Thyroid gland (tissue), 4 donors: ENCODE results near the gene BACH1. TPM values are rescaled to one million over a fixed set of nuclear protein-coding genes. Genes with fewer than 3 reads are reported as not detected.

Source experiments
- DNase-seq, 2 donors: peaks; one replicate each; pipeline ENCODE4 v3.0.0-alpha.2; 2019
- H3K27ac ChIP-seq, 3 donors: fragments of 200-600 bp; sonication (generic); 1 replicate in 2 of 3; 2 replicates in 1 of 3; pipeline ENCODE4 v1.5.1; 2016 to 2019; ENCODE audit warnings: mild to moderate bottlenecking in 1 of 3, moderate library complexity in 1 of 3
- H3K27me3 ChIP-seq: fragments of 200-600 bp; sonication (generic); one replicate; pipeline ENCODE4 v1.5.1; 2019
- H3K36me3 ChIP-seq, 2 donors: fragments of 200-600 bp; sonication (generic); one replicate each; pipeline ENCODE4 v1.5.1; 2016 to 2019
- H3K4me1 ChIP-seq, 2 donors: fragments of 200-600 bp; sonication (generic); one replicate each; pipeline ENCODE4 v1.5.1; 2017 to 2019
- H3K4me3 ChIP-seq, 3 donors: fragments of 200-600 bp; sonication (generic); replicated peaks in 1 of 3; 1 replicate in 2 of 3; 2 replicates in 1 of 3; pipeline ENCODE4 v1.5.1; 2016; ENCODE audit warnings: mild to moderate bottlenecking in 1 of 3
- H3K9me3 ChIP-seq: fragments of 200-600 bp; sonication (generic); one replicate; pipeline ENCODE4 v1.5.1; 2017
- CTCF ChIP-seq, 6 experiments: fragments of 200-600 bp in 3 of 6; fragments of 450-650 bp in 3 of 6; sonication (generic) in 3 of 6; IDR thresholded peaks; one replicate each; pipeline ENCODE4 v1.5.1; 2016 to 2019; ENCODE audit warnings: antibody characterized with exemption in 6 of 6, mild to moderate bottlenecking in 2 of 6, inconsistent platforms in 1 of 6, moderate library complexity in 1 of 6
- POLR2A ChIP-seq, 2 donors: fragments of 450-650 bp; IDR thresholded peaks; one replicate each; pipeline ENCODE4 v1.6.1; 2017; ENCODE audit warnings: antibody characterized with exemption in 2 of 2, mild to moderate bottlenecking in 2 of 2, moderate library complexity in 1 of 2
- whole genome bisulfite sequencing, 2 donors: methylation state at CpG; one replicate each; pipeline ENCODE4 v1.1.5; 2017; 5-methylcytosine and 5-hydroxymethylcytosine counted together
- intact Hi-C: fragments of 100-400 bp; cut with DNase I; formaldehyde crosslinking; loops from one replicate; pipeline ENCODE4 v1.15.1; 2023
- total RNA-seq, 4 donors: library from RNA; depleted of rRNA; stranded (reverse); fragments of >200 nt; gene quantifications; one replicate each; pipeline ENCODE4 v1.2.3, GENCODE V29; 2016

BACH1 gene
- total RNA-seq, 4 donors from 2014 or later: 36.3 to 89.9 (median 64.9) TPM

- Histone ChIP-seq H3K4me3 (no peak overlapping the region), H3K4me1 (peaks cover 4 to 5% of the 10 kb centered on the region in 2 donors), H3K27ac (no peak overlapping the region), H3K36me3 (no peaks in the 10 kb centered on the region), H3K9me3 (no peaks in the 10 kb centered on the region), H3K27me3 (no peaks in the 10 kb centered on the region)
- no peak for DNase-seq
- 87 to 90% methylated on average over 9 of the region's 9 CpGs for WGBS, 2 donors
- intact Hi-C loops: loop anchor here (10.0 kb wide), 1 partner anchor 50 kb away; no protein-coding TSS in a partner anchor
- no peak for TF ChIP-seq CTCF (IDR thresholded peaks at IDR 0.05)
- TF ChIP-seq POLR2A (IDR thresholded peaks at IDR 0.05): no peak
Measured at GRCh38 chr21:29295066-29295650, 3.6 kb upstream of the BACH1 start.

DNA sequence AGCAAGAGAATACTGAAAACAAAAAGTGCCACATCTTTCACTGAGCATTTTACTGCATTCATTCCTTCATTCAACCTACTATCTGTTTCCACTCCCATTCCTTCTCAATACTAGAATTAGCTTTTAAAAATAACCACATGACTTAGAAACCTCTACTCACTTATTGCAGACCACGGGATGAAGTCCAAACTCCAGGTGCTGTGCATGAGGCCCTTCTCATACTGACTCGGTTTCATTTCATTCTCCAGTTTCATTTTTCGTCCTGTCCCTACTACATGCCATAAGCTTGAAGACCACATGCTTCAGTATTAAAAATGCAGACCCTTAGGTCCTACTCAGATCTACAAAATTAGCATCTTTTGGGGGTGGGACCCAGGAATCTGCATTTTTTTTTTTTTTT, 2.3 kb upstream of the BACH1 start:
- DNase-seq: no peak
- TF ChIP-seq CTCF (IDR thresholded peaks at IDR 0.05) (no peak), POLR2A (IDR thresholded peaks at IDR 0.05) (no peak)
- intact Hi-C loops: loop anchor here (10.0 kb wide), 1 partner anchor 48 kb away; no protein-coding TSS in a partner anchor
- peaks cover 17 to 18% of the 10 kb centered on the region in 2 donors for H3K4me1 ChIP-seq
- H3K9me3 ChIP-seq: no peaks in the 10 kb centered on the region
- no peaks in the 10 kb centered on the region for H3K27me3 ChIP-seq
- H3K4me3 ChIP-seq: no peak overlapping the region
- H3K27ac ChIP-seq: no peak overlapping the region
- 89 to 93% methylated on average over 3 of the region's 3 CpGs for WGBS, 2 donors
- no peaks in the 10 kb centered on the region for H3K36me3 ChIP-seq

- no peak for DNase-seq
- intact Hi-C loops: loop anchor here (10.0 kb wide), 1 partner anchor 47 kb away; no protein-coding TSS in a partner anchor
- Histone ChIP-seq H3K27me3 (no peaks in the 10 kb centered on the region), H3K36me3 (no peaks in the 10 kb centered on the region), H3K4me3 (peak overlapping the region in 2 of 3 donors; percentile 19 to 86), H3K4me1 (peaks cover 30% of the 10 kb centered on the region in 2 donors), H3K9me3 (no peaks in the 10 kb centered on the region), H3K27ac (peak overlapping the region in 2 of 3 donors; percentile 65 to 93)
- TF ChIP-seq POLR2A (IDR thresholded peaks at IDR 0.05): no peak
- no peak for TF ChIP-seq CTCF (IDR thresholded peaks at IDR 0.05)
- whole genome bisulfite sequencing, 2 donors: 81% methylated on average over 27 of the region's 27 CpGs
Measured at GRCh38 chr21:29297483-29298347, 1.0 kb upstream of the BACH1 start.

- peak; percentile 58 to 59 for DNase-seq
- Histone ChIP-seq H3K4me3 (peak overlapping the region; percentile 16 to 86 (median 48)), H3K4me1 (peaks cover 36 to 44% of the 10 kb centered on the region in 2 donors), H3K27me3 (no peaks in the 10 kb centered on the region), H3K9me3 (no peaks in the 10 kb centered on the region), H3K27ac (peak overlapping the region; percentile 69 to 93 (median 87)), H3K36me3 (no peaks in the 10 kb centered on the region)
- 0 to 1% methylated on average over 28 to 46 of the region's 75 CpGs for WGBS, 2 donors
- no peak for TF ChIP-seq CTCF (IDR thresholded peaks at IDR 0.05)
- peak in 1 of 2 donors; percentile 0 for TF ChIP-seq POLR2A (IDR thresholded peaks at IDR 0.05)
- intact Hi-C loops: loop anchor here (10.0 kb wide), 1 partner anchor 46 kb away; no protein-coding TSS in a partner anchor
Measured at GRCh38 chr21:29299046-29299915, 559 bp downstream of the BACH1 start.
